Measurements from ENCODE around the gene EGFR. TPM values are rescaled to one million over a fixed set of nuclear protein-coding genes. Genes with fewer than 3 reads are reported as not detected.

EGFR gene
- total and polyA plus RNA-seq, 9 donors: 13.0 to 54.6 (median 41.7) TPM

DNA sequence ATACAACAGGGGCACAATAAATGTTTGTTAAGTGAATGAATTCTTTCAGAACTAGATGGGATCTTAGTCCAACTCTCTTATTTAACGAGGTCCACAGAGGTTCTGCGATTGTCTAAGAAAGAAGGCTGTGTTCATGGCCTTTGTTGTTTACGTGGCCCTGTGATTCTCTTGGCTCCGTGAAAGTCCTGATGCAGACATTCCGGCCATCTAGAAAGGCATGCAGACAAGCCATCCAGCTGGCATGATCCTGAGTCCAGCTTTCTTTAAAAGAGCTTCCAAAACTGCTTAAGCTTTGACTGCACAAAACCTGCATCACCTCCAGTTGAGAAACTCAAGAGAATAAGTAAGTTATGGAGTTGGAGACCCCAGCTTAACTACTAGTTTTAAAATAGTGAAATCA, 26.0 kb downstream of the EGFR start:
- Histone ChIP-seq H3K4me1 (ENCODE audit: insufficient read depth) (peaks cover 9% of the 10 kb centered on the region), H3K27ac (no peak overlapping the region), H3K9me3 (no peaks in the 10 kb centered on the region), H3K27me3 (no peaks in the 10 kb centered on the region), H3K36me3 (no peaks in the 10 kb centered on the region), H3K4me3 (no peak overlapping the region)
- no peak for DNase-seq
- intact Hi-C loops (cut with DNase I): no loop called here
- TF ChIP-seq, protein P1, sequence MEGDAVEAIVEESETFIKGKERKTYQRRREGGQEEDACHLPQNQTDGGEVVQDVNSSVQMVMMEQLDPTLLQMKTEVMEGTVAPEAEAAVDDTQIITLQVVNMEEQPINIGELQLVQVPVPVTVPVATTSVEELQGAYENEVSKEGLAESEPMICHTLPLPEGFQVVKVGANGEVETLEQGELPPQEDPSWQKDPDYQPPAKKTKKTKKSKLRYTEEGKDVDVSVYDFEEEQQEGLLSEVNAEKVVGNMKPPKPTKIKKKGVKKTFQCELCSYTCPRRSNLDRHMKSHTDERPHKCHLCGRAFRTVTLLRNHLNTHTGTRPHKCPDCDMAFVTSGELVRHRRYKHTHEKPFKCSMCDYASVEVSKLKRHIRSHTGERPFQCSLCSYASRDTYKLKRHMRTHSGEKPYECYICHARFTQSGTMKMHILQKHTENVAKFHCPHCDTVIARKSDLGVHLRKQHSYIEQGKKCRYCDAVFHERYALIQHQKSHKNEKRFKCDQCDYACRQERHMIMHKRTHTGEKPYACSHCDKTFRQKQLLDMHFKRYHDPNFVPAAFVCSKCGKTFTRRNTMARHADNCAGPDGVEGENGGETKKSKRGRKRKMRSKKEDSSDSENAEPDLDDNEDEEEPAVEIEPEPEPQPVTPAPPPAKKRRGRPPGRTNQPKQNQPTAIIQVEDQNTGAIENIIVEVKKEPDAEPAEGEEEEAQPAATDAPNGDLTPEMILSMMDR (IDR thresholded peaks at IDR 0.05): no peak
- no peak for TF ChIP-seq POLR2A (IDR thresholded peaks at IDR 0.05)
- TF ChIP-seq EP300 (IDR thresholded peaks at IDR 0.05): no peak
- 46 to 51% (median 46%) methylated on average over 5 of the region's 5 CpGs for WGBS, 3 donors

DNA sequence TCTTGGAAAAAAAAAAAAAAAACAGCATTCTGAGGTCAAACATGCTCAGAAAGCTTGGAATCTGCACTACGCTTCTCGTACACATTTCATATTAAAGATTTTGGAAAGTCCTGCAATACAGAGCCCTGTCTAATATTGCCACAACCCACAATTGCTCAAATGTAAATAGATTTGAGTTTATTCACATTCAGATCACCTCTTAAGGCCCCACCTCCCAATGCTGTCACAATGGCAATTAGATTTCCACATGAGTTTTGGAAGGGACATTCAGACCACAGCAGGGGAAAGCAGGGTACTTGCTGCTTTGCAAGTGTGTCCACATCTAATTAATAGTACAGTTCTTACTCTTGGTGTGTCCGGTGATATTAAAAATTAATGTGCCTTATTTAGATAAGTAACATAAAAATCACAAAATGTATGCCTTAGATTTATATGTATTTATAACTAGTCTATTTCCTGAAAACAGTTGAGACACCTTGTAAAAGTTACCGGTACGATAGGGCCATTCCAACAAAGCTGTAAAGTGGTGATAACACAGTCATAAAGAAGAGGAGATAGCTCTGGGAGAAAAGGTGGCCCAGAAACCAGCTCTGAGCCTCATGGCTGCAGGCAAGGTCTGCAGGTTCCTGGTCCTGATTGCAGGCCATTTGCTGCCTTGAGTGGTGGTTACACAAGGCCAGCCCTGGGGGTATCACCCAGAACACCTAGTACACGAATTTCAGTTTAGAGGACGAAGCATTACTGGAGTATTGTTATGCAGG, 27.9 kb downstream of the EGFR start:
- peaks cover 7% of the 10 kb centered on the region for H3K4me1 ChIP-seq (ENCODE audit: insufficient read depth)

DNA sequence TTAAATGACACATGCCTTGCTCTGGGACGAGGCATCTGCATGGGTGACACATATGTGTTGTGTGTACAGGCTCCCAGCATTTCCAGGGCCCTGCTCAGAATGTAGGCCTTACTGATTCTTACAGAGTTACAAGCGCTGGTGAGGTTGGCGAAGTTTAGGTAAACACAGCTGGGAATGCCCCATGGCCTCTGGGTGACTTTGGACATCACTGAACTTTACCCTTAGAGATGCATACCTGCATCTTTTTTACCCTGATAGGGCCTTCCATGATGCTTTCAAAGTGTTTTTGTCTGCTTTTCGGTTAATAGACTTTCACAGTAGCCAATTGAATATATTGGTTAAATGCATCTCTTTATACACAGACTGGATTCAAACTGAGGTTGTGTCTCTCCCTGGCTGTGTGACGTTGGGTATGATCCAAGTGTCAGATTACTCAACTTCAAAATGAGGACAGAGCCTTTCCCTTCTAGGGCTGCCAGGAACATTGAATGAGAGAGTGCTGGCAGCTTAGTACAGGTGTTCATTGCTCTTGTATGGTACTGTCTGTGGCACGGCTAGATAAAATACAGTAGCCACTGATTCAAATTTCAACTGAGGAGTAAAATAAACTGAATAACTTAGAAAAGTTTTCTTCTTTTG, 29.5 kb downstream of the EGFR start:
- no peak overlapping the region for H3K4me3 ChIP-seq
- 84 to 93% (median 91%) methylated on average over 6 of the region's 6 CpGs for WGBS, 3 donors
- H3K27ac ChIP-seq: no peak overlapping the region
- TF ChIP-seq POLR2A (IDR thresholded peaks at IDR 0.05) (no peak), EP300 (IDR thresholded peaks at IDR 0.05) (no peak)
- TF ChIP-seq, protein P1 (IDR thresholded peaks at IDR 0.05): no peak
- no peaks in the 10 kb centered on the region for H3K9me3 ChIP-seq
- no peaks in the 10 kb centered on the region for H3K27me3 ChIP-seq
- DNase-seq: no peak
- H3K36me3 ChIP-seq: no peaks in the 10 kb centered on the region
- peaks cover 9% of the 10 kb centered on the region for H3K4me1 ChIP-seq (ENCODE audit: insufficient read depth)
- intact Hi-C loops (cut with DNase I): no loop called here

More for the DNA sequence above, 27.9 kb downstream of the EGFR start:
- Histone ChIP-seq H3K4me3 (no peak overlapping the region), H3K27ac (no peak overlapping the region), H3K36me3 (no peaks in the 10 kb centered on the region), H3K27me3 (no peaks in the 10 kb centered on the region), H3K9me3 (no peaks in the 10 kb centered on the region)
- no peak for DNase-seq
- TF ChIP-seq, protein P1 (IDR thresholded peaks at IDR 0.05): no peak
- TF ChIP-seq EP300 (IDR thresholded peaks at IDR 0.05) (no peak), POLR2A (IDR thresholded peaks at IDR 0.05) (no peak)
- 91 to 93% (median 93%) methylated on average over 7 of the region's 7 CpGs for WGBS, 3 donors
- intact Hi-C loops (cut with DNase I): no loop called here

DNA sequence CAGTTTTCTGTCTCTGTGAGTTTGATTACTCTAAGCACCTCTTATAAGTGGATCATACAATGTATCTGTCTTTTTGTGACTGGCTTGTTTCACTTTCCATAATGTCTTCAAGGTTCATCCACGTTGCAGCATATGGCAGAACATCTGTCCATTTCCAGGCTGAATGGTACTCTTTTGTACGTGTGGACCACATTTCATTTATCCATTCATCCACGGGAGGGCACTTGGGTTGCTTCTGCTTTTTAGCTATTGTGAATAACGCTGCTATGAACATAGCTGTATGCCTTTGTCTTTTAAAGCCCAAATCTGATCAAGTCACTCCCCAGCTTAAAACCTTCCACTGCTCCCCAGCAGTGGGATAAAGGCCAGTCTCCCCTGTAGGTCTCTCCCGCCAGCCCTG, 31.5 kb downstream of the EGFR start:
- Histone ChIP-seq H3K4me3 (no peak overlapping the region), H3K27ac (no peak overlapping the region), H3K4me1 (ENCODE audit: insufficient read depth) (peaks cover 2% of the 10 kb centered on the region), H3K36me3 (no peaks in the 10 kb centered on the region), H3K27me3 (no peaks in the 10 kb centered on the region), H3K9me3 (no peaks in the 10 kb centered on the region)
- no peak for DNase-seq
- TF ChIP-seq POLR2A (IDR thresholded peaks at IDR 0.05) (no peak), EP300 (IDR thresholded peaks at IDR 0.05) (no peak)
- TF ChIP-seq, protein P1 (IDR thresholded peaks at IDR 0.05): no peak
- WGBS, 3 donors: 71 to 79% (median 72%) methylated on average over 5 of the region's 5 CpGs
- intact Hi-C loops (cut with DNase I): no loop called here
